PC-3 (cell line): ENCODE results near the gene NKIRAS1. TPM values are rescaled to one million over a fixed set of nuclear protein-coding genes. Genes with fewer than 3 reads are reported as not detected.

Experiments used
- ATAC-seq: fragments of 200-7000 bp; cut with Tn5 transposase; 2 replicates; pipeline ENCODE4 v1.9.1; 2020; ENCODE audit warnings: mild to moderate bottlenecking, moderate library complexity
- BruUV-seq: library from RNA; stranded (reverse); fragments of 400-500 nt; replicated peaks from 2 replicates; lab custom pipeline; 2021; lab: Mats Ljungman, UMichigan
- CTCF ChIA-PET: fragments of 300-600 bp; sonication (Branson Sonifier 250); formaldehyde crosslinking; loops from one replicate; lab custom pipeline; 2022; ENCODE audit warnings: antibody characterized with exemption; lab: Charles Lee
- POLR2A ChIA-PET: fragments of 300-600 bp; sonication (Branson Sonifier 250); formaldehyde crosslinking; loops from one replicate; lab custom pipeline; 2022; ENCODE audit warnings: antibody characterized with exemption; ENCODE audit not compliant: unreplicated experiment; lab: Charles Lee
- DNase-seq: peaks from one replicate; pipeline ENCODE4 v3.0.0-alpha.2; 2015
- H2AFZ ChIP-seq: fragments of 300-600 bp; sonication (generic); 2 replicates; pipeline ENCODE4 v1.6.0; 2016; ENCODE audit warnings: antibody characterized with exemption, low read length
- H3F3A ChIP-seq: fragments of 300-600 bp; sonication (generic); one replicate; pipeline ENCODE4 v1.6.0; 2017; ENCODE audit warnings: antibody characterized with exemption, low read length, control low read depth, mild to moderate bottlenecking; ENCODE audit not compliant: unreplicated experiment
- H3K27ac ChIP-seq: fragments of 300-600 bp; sonication (generic); 2 replicates; pipeline ENCODE4 v1.5.1; 2016; ENCODE audit warnings: mild to moderate bottlenecking, low read length
- H3K27me3 ChIP-seq: fragments of 300-600 bp; sonication (generic); 2 replicates; pipeline ENCODE4 v1.6.1; 2016; ENCODE audit warnings: low read length, mixed read lengths
- H3K36me3 ChIP-seq: fragments of 300-600 bp; sonication (generic); 2 replicates; pipeline ENCODE4 v1.6.1; 2016; ENCODE audit warnings: low read depth, mixed run types, low read length, mixed read lengths
- H3K4me1 ChIP-seq: fragments of 300-600 bp; sonication (generic); 2 replicates; pipeline ENCODE4 v1.5.1; 2016; ENCODE audit warnings: low read length; ENCODE audit not compliant: insufficient read depth
- H3K4me2 ChIP-seq: fragments of 300-600 bp; sonication (generic); 2 replicates; pipeline ENCODE4 v1.6.0; 2016; ENCODE audit warnings: low read length
- H3K4me3 ChIP-seq: fragments of 300-600 bp; sonication (generic); 2 replicates; pipeline ENCODE4 v1.5.1; 2016; ENCODE audit warnings: mild to moderate bottlenecking, low read length, mixed read lengths
- H3K79me2 ChIP-seq: fragments of 300-600 bp; sonication (generic); 2 replicates; pipeline ENCODE4 v1.6.1; 2017; ENCODE audit warnings: low read length, mixed read lengths
- H3K9ac ChIP-seq: fragments of 300-600 bp; sonication (generic); 2 replicates; pipeline ENCODE4 v1.6.0; 2016; ENCODE audit warnings: mild to moderate bottlenecking, low read length
- H3K9me2 ChIP-seq: fragments of 300-600 bp; sonication (generic); replicated peaks from 2 replicates; pipeline ENCODE4 v1.6.1; 2016; ENCODE audit warnings: mixed run types, low read length, mixed read lengths
- H3K9me3 ChIP-seq: fragments of 300-600 bp; sonication (generic); 2 replicates; pipeline ENCODE4 v1.6.1; 2016; ENCODE audit warnings: low read length, mixed read lengths
- H4K20me1 ChIP-seq: fragments of 300-600 bp; sonication (generic); 2 replicates; pipeline ENCODE4 v1.6.1; 2016; ENCODE audit warnings: low read length, mixed read lengths
- EZH2 ChIP-seq: fragments of 300-600 bp; sonication (generic); IDR thresholded peaks from one replicate; pipeline ENCODE4 v1.6.1; 2017; ENCODE audit warnings: antibody characterized with exemption, mild to moderate bottlenecking, low read length; ENCODE audit not compliant: unreplicated experiment
- EZH2phosphoT487 ChIP-seq: fragments of 300-600 bp; sonication (generic); IDR thresholded peaks from 2 replicates; pipeline ENCODE4 v1.6.1; 2018; ENCODE audit warnings: mild to moderate bottlenecking, antibody characterized with exemption, low read length, borderline replicate concordance
- intact Hi-C: fragments of 100-400 bp; cut with micrococcal nuclease; formaldehyde crosslinking; loops from 2 replicates; pipeline ENCODE4 v1.9.0; 2023
- total RNA-seq: library from RNA; depleted of rRNA; stranded (reverse); fragments of >200 nt; gene quantifications from 2 replicates; pipeline ENCODE4 v1.2.3, GENCODE V29; 2014
- TF ChIP-seq, protein P1 (sequence below): fragments of 300-600 bp; sonication (generic); conservative IDR thresholded peaks from 2 replicates; pipeline ENCODE4 v1.5.1; 2017; ENCODE audit warnings: antibody characterized with exemption, low read depth, mild to moderate bottlenecking, low read length

The NKIRAS1 gene
- total RNA-seq, 1 experiment from 2014 or later: 14.9 TPM

DNA sequence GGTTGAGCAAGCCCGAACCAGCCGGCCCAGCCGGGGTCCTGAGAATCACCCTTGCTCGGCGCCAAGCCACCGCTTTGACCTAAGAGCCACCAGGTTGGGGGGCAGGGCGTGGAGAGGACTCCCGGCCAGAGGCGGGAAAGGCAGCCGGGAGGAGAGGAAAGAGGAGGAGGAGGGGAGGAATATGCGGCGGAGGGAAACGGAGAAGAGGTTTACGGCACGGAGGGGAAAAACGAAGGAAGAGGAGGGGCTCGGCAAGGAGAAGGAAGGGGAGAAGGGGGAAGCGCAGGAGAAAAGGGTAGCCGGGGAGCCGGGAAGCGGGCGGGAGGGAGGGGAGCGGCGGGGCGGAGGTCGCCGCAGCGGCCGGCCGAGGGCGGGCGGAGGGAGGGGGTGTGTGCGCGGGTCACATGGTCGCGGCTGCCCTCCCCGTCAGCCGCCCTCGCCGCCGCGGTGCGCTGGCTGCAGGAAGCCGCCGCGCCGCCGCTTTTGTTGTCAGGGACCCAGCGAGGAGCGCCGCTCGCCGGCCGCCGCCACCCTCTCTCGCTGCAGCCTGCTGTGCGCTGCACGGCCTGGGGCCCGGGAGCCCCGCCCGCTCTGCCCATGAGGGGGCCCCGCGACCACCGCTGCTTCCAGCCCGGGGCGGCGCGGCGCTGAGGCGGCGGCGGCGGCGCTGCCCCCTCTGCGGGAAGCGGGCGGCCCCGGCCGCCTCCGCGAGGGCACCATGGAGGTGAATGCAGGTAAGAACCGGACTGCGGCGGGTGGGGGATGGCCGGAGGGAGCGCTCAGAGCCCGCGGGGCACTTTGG, 28.3 kb upstream of the NKIRAS1 start, which contains the start of gene NR1D2:
NR1D2 (plus strand) TSS at position 426 of the 802 bp plus-strand sequence; CDS start at position 719, 293 bp downstream.
- Histone ChIP-seq H2AFZ (peak within 1 kb of the TSS; percentile 80), H3K27ac (peak within 1 kb of the TSS; percentile 70), H3F3A (no peaks in the 10 kb centered on the region), H3K27me3 (no peaks in the 10 kb centered on the region), H3K36me3 (0 out of 2 replicates have a peak, but pooled peaks cover 3% of the 10 kb centered on the region), H3K9me3 (no peaks in the 10 kb centered on the region), H3K9me2 (no peaks in the 10 kb centered on the region), H4K20me1 (peaks cover 34% of the 10 kb centered on the region), H3K79me2 (peaks cover 39% of the 10 kb centered on the region), H3K4me2 (peak within 1 kb of the TSS; percentile 98), H3K4me1 (peaks cover 33% of the 10 kb centered on the region), H3K4me3 (peak within 1 kb of the TSS; percentile 85), H3K9ac (peak within 1 kb of the TSS; percentile 71)
- ChIA-PET POLR2A (no interaction called here), CTCF (no interaction called here)
- peak; percentile 58 for ATAC-seq
- DNase-seq: peak; percentile 82
- BruUV-seq: no TSS peak
- intact Hi-C loops: loop anchor here (2.0 kb wide), 1 partner anchor 28 kb away; the partner anchor contains the start of genes NKIRAS1 and RPL15
- TF ChIP-seq EZH2phosphoT487: no peak

DNA sequence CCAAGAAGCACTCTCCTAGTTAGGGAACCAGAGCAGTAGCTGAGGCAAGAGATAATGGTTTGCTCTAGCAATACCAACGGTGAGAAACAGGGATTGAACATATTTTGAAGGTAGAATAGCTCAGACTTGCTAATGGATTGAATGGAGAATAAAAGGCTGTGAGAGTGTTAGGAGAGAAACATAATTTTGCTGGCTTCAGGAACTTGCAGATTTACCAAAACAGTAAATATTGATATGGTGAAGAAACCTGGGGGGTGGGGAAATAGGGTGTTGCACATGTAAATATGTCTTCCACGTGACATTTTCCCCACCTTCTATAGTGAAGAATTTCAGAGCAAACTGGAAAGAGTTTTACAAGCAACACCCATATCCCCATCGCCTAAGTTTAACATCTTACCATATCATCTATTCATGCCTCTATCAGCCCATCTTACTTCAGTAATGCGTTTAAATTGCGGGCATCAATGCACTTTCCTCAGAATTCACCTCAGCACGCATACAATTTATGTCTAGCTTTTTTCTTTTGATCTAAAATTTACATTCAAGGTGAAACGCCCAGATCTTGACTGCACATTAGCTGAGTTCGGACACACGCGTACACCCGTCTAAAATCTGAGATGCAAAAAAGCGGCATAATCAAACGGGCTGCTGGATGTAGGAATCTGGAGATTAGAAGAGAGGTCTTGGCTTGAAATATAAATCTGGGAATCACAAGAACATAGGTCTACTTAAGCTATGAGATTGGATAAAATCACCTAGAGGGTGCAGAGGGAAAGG, 27.4 kb upstream of the NKIRAS1 start:
- no peak for ATAC-seq
- Histone ChIP-seq H3K4me1 (peaks cover 29% of the 10 kb centered on the region), H3K4me2 (peak overlapping the region; percentile 98), H4K20me1 (peaks cover 26% of the 10 kb centered on the region), H3K9me2 (no peaks in the 10 kb centered on the region), H3K4me3 (peak overlapping the region; percentile 74), H3K27me3 (no peaks in the 10 kb centered on the region), H3F3A (no peaks in the 10 kb centered on the region), H3K27ac (no peak overlapping the region), H3K36me3 (0 out of 2 replicates have a peak, but pooled peaks cover 3% of the 10 kb centered on the region), H3K9me3 (no peaks in the 10 kb centered on the region), H2AFZ (peak overlapping the region; percentile 80; the same call in 1 of the 2 replicates), H3K9ac (peak overlapping the region; percentile 41), H3K79me2 (peaks cover 31% of the 10 kb centered on the region)
- no peak for TF ChIP-seq EZH2
- TF ChIP-seq, protein P1, sequence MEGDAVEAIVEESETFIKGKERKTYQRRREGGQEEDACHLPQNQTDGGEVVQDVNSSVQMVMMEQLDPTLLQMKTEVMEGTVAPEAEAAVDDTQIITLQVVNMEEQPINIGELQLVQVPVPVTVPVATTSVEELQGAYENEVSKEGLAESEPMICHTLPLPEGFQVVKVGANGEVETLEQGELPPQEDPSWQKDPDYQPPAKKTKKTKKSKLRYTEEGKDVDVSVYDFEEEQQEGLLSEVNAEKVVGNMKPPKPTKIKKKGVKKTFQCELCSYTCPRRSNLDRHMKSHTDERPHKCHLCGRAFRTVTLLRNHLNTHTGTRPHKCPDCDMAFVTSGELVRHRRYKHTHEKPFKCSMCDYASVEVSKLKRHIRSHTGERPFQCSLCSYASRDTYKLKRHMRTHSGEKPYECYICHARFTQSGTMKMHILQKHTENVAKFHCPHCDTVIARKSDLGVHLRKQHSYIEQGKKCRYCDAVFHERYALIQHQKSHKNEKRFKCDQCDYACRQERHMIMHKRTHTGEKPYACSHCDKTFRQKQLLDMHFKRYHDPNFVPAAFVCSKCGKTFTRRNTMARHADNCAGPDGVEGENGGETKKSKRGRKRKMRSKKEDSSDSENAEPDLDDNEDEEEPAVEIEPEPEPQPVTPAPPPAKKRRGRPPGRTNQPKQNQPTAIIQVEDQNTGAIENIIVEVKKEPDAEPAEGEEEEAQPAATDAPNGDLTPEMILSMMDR: no peak
- no peak for TF ChIP-seq EZH2phosphoT487
- ChIA-PET POLR2A (interaction anchor here (0.6 kb wide), 1 partner anchor 737 kb away, joined by 3 read pairs; no protein-coding TSS in a partner anchor), CTCF (no interaction called here)
- TSS peak; percentile 39 for BruUV-seq
- no peak for DNase-seq
- intact Hi-C loops: loop anchor here (2.0 kb wide), 1 partner anchor 27 kb away; the partner anchor contains the start of genes NKIRAS1 and RPL15

DNA sequence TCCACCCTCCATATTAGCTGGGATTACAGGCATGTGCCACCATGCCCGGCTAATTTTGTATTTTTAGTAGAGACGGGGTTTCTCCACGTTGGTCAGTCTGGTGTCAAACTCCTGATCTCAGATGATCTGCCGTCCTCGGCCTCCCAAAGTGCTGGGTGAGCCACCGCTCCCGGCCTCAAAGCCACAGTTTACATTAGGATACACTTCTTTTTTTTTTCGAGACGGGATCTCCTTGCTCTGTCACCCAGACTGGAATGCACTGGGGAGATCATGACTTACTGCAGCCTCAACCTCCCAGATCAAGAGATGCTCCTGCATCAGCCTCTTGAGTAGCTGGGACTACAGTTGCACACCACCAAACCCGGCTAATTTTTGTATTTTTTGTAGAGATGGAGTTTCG, 25.8 kb upstream of the NKIRAS1 start:
- ChIA-PET CTCF (no interaction called here), POLR2A (no interaction called here)
- Histone ChIP-seq H3K9ac (no peak overlapping the region), H4K20me1 (peaks cover 11% of the 10 kb centered on the region), H3K36me3 (no peaks in the 10 kb centered on the region), H3K27me3 (no peaks in the 10 kb centered on the region), H3K79me2 (peaks cover 14% of the 10 kb centered on the region), H3K4me2 (no peak overlapping the region), H3K4me1 (peaks cover 18% of the 10 kb centered on the region), H3K9me2 (no peaks in the 10 kb centered on the region), H3F3A (no peaks in the 10 kb centered on the region), H2AFZ (no peak overlapping the region), H3K9me3 (no peaks in the 10 kb centered on the region), H3K4me3 (no peak overlapping the region), H3K27ac (no peak overlapping the region)
- DNase-seq (no peak), ATAC-seq (no peak)
- BruUV-seq: no TSS peak
- TF ChIP-seq, protein P1: no peak
- TF ChIP-seq EZH2phosphoT487 (no peak), EZH2 (no peak)
- intact Hi-C loops: no loop called here
